ENCODE results near the gene HHEX. TPM values are rescaled to one million over a fixed set of nuclear protein-coding genes. Genes with fewer than 3 reads are reported as not detected.

The HHEX gene
- total RNA-seq, 1 experiment from 2014 or later = 91.5 TPM

GRCh38 chr10:92732958-92733357 is 43.2 kb downstream of the HHEX start:
- CTCF ChIA-PET = no interaction called here
- Mint-ChIP-seq H3K9me3 (ENCODE audit: low read depth, unreplicated experiment) (no peaks in the 10 kb centered on the region), H3K27me3 (ENCODE audit: unreplicated experiment) (no peaks in the 10 kb centered on the region), H3K4me3 (ENCODE audit: low read depth, unreplicated experiment) (no peak overlapping the region), H3K4me1 (ENCODE audit: low read depth, unreplicated experiment) (peaks cover 14% of the 10 kb centered on the region), H3K27ac (ENCODE audit: unreplicated experiment) (no peak overlapping the region), H3K36me3 (ENCODE audit: insufficient read depth, unreplicated experiment) (no peaks in the 10 kb centered on the region)
- TF ChIP-seq, protein P1, sequence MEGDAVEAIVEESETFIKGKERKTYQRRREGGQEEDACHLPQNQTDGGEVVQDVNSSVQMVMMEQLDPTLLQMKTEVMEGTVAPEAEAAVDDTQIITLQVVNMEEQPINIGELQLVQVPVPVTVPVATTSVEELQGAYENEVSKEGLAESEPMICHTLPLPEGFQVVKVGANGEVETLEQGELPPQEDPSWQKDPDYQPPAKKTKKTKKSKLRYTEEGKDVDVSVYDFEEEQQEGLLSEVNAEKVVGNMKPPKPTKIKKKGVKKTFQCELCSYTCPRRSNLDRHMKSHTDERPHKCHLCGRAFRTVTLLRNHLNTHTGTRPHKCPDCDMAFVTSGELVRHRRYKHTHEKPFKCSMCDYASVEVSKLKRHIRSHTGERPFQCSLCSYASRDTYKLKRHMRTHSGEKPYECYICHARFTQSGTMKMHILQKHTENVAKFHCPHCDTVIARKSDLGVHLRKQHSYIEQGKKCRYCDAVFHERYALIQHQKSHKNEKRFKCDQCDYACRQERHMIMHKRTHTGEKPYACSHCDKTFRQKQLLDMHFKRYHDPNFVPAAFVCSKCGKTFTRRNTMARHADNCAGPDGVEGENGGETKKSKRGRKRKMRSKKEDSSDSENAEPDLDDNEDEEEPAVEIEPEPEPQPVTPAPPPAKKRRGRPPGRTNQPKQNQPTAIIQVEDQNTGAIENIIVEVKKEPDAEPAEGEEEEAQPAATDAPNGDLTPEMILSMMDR (IDR thresholded peaks at IDR 0.05; ENCODE audit: unreplicated experiment) = no peak
- intact Hi-C loops (cut with micrococcal nuclease; ENCODE audit: unreplicated experiment) = no loop called here
- BruUV-seq (replicated peaks) = no TSS peak
- no peak for DNase-seq

DNA sequence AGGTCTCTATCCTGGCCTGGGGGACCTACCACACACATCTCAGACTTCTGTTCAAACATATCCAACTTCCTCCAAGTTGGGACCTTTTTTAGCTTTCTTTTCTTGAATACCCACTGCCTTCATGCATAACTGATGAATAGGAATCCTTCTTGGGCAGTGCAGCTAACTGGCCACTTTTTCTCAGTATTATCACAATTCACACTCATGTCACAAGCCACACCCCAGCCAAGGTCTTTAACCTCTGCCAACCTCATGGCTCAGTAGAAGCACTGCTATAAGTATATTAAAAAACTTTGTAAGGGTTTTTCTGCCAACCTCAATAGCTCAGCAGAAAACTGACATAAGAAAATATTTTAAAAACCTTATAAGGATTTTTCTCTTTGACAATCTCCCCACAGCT is 44.5 kb downstream of the HHEX start:
- TF ChIP-seq, protein P1 (IDR thresholded peaks at IDR 0.05; ENCODE audit: unreplicated experiment) = no peak
- no peak for DNase-seq
- Mint-ChIP-seq H3K9me3 (ENCODE audit: low read depth, unreplicated experiment) (no peaks in the 10 kb centered on the region), H3K27me3 (ENCODE audit: unreplicated experiment) (no peaks in the 10 kb centered on the region), H3K4me1 (ENCODE audit: low read depth, unreplicated experiment) (peaks cover 8% of the 10 kb centered on the region), H3K27ac (ENCODE audit: unreplicated experiment) (no peak overlapping the region), H3K4me3 (ENCODE audit: low read depth, unreplicated experiment) (no peak overlapping the region), H3K36me3 (ENCODE audit: insufficient read depth, unreplicated experiment) (no peaks in the 10 kb centered on the region)
- CTCF ChIA-PET = no interaction called here
- intact Hi-C loops (cut with micrococcal nuclease; ENCODE audit: unreplicated experiment) = no loop called here
- no TSS peak for BruUV-seq (replicated peaks)

GRCh38 chr10:92735938-92736337 is 46.2 kb downstream of the HHEX start:
- intact Hi-C loops (cut with micrococcal nuclease; ENCODE audit: unreplicated experiment) = no loop called here
- Mint-ChIP-seq H3K9me3 (ENCODE audit: low read depth, unreplicated experiment) (peaks cover 2% of the 10 kb centered on the region), H3K4me1 (ENCODE audit: low read depth, unreplicated experiment) (peaks cover 16% of the 10 kb centered on the region), H3K4me3 (ENCODE audit: low read depth, unreplicated experiment) (no peak overlapping the region), H3K27me3 (ENCODE audit: unreplicated experiment) (no peaks in the 10 kb centered on the region), H3K27ac (ENCODE audit: unreplicated experiment) (no peak overlapping the region), H3K36me3 (ENCODE audit: insufficient read depth, unreplicated experiment) (no peaks in the 10 kb centered on the region)
- BruUV-seq (replicated peaks) = no TSS peak
- DNase-seq = no peak
- CTCF ChIA-PET = no interaction called here
- TF ChIP-seq, protein P1 (IDR thresholded peaks at IDR 0.05; ENCODE audit: unreplicated experiment) = no peak

- TF ChIP-seq, protein P1 (IDR thresholded peaks at IDR 0.05; ENCODE audit: unreplicated experiment) = no peak
- no peak overlapping the region for H3K4me3 Mint-ChIP-seq (ENCODE audit: low read depth, unreplicated experiment)
Observed at GRCh38 chr10:92737484-92737883, 47.7 kb downstream of the HHEX start.

More at GRCh38 chr10:92737484-92737883, 47.7 kb downstream of the HHEX start:
- no TSS peak for BruUV-seq (replicated peaks)
- peak; percentile 29 for DNase-seq
- CTCF ChIA-PET = no interaction called here
- no peaks in the 10 kb centered on the region for H3K36me3 Mint-ChIP-seq (ENCODE audit: insufficient read depth, unreplicated experiment)
- H3K9me3 Mint-ChIP-seq (ENCODE audit: low read depth, unreplicated experiment) = peaks cover 2% of the 10 kb centered on the region
- peaks cover 17% of the 10 kb centered on the region for H3K4me1 Mint-ChIP-seq (ENCODE audit: low read depth, unreplicated experiment)
- H3K27ac Mint-ChIP-seq (ENCODE audit: unreplicated experiment) = no peak overlapping the region
- intact Hi-C loops (cut with micrococcal nuclease; ENCODE audit: unreplicated experiment) = no loop called here
- H3K27me3 Mint-ChIP-seq (ENCODE audit: unreplicated experiment) = no peaks in the 10 kb centered on the region

Measured in Calu3 (cell line).